ENCODE results near the gene SLC25A2.

Gene SLC25A2

GRCh38 chr5:141313711-141314110 is 9.9 kb upstream of the SLC25A2 start:
- ATAC-seq, result no peak

GRCh38 chr5:141306630-141307029 is 2.8 kb upstream of the SLC25A2 start:
- ATAC-seq, result no peak

- no peak for ATAC-seq
These were observed 5.5 kb downstream of the SLC25A2 start for GRCh38 chr5:141298376-141298775.

GRCh38 chr5:141272906-141273305 is 30.9 kb downstream of the SLC25A2 start:
- ATAC-seq, result no peak

GRCh38 chr5:141269195-141269594 is 34.7 kb downstream of the SLC25A2 start:
- ATAC-seq, result no peak

GRCh38 chr5:141261238-141261546 is 42.7 kb downstream of the SLC25A2 start:
- no peak for ATAC-seq

- no peak for ATAC-seq
These were observed 43.2 kb downstream of the SLC25A2 start for GRCh38 chr5:141260458-141261237.

- no peak for ATAC-seq
These were observed 44.9 kb downstream of the SLC25A2 start for GRCh38 chr5:141258948-141259347.

- no peak for ATAC-seq
These were observed 45.4 kb downstream of the SLC25A2 start for GRCh38 chr5:141258464-141258863.
